Bone marrow (tissue), 2 donors: Measurements from ENCODE around the gene STEAP2.
"Not testable (repeated sequence)": the region's sequence is repeated elsewhere in the genome, so short reads cannot be mapped to it uniquely, and the experiment has no call there.

ENCODE experiments used
- DNase-seq, 2 donors: peaks; one replicate each; lab custom pipeline; 2025; lab: John Stamatoyannopoulos, UW

STEAP2 gene

GRCh38 chr7:90211391-90212148 is at the start of gene STEAP2:
Gene STEAP2 (plus strand): TSS chr7:90211740. CDS start chr7:90225083, 13,343 bp downstream.
- peak in 1 of 2 donors; percentile 4 for DNase-seq

- DNase-seq: no peak
Observed at GRCh38 chr7:90163534-90163933, 48.0 kb upstream of the STEAP2 start.

GRCh38 chr7:90165724-90166123 is 45.8 kb upstream of the STEAP2 start:
- no peak for DNase-seq

GRCh38 chr7:90166153-90166552 is 45.4 kb upstream of the STEAP2 start:
- DNase-seq: no peak

- no peak for DNase-seq
Observed at GRCh38 chr7:90167361-90167760, 44.2 kb upstream of the STEAP2 start.

GRCh38 chr7:90169891-90170290 is 41.6 kb upstream of the STEAP2 start:
- DNase-seq: no peak

- DNase-seq: no peak
Observed at GRCh38 chr7:90172121-90172520, 39.4 kb upstream of the STEAP2 start.

GRCh38 chr7:90172624-90173023 is 38.9 kb upstream of the STEAP2 start:
- no peak for DNase-seq

- no peak for DNase-seq
Observed at GRCh38 chr7:90173127-90173844, 38.3 kb upstream of the STEAP2 start.

- DNase-seq: no peak
Observed at GRCh38 chr7:90175667-90176066, 35.9 kb upstream of the STEAP2 start.

- no peak for DNase-seq
Observed at GRCh38 chr7:90176195-90176594, 35.3 kb upstream of the STEAP2 start.

GRCh38 chr7:90178166-90178565 is 33.4 kb upstream of the STEAP2 start:
- DNase-seq: no peak

GRCh38 chr7:90178679-90179278 is 32.8 kb upstream of the STEAP2 start:
- DNase-seq: no peak

GRCh38 chr7:90180011-90180585 is 31.4 kb upstream of the STEAP2 start:
- DNase-seq: no peak

- DNase-seq: no peak
Observed at GRCh38 chr7:90180649-90181048, 30.9 kb upstream of the STEAP2 start.

- DNase-seq: no peak
Observed at GRCh38 chr7:90181485-90181884, 30.1 kb upstream of the STEAP2 start.

GRCh38 chr7:90186290-90186689 is 25.2 kb upstream of the STEAP2 start:
- DNase-seq: not testable (repeated sequence)

- DNase-seq: no peak
Observed at GRCh38 chr7:90187507-90188050, 24.0 kb upstream of the STEAP2 start.

- DNase-seq: no peak
Observed at GRCh38 chr7:90188281-90188680, 23.3 kb upstream of the STEAP2 start.

GRCh38 chr7:90190995-90191394 is 20.5 kb upstream of the STEAP2 start:
- no peak for DNase-seq

- DNase-seq: no peak
Observed at GRCh38 chr7:90191648-90192047, 19.9 kb upstream of the STEAP2 start.
